SK-N-SH (cell line): ENCODE results near the gene ITGA1.

Experiments
- EP300 ChIP-seq, 2 experiments: IDR thresholded peaks; 2 replicates each; pipeline versions ENCODE4 v1.4.0 to v1.6.1; 2012; ENCODE audit warnings: borderline replicate concordance in 1 of 2, low read depth in 1 of 2, low read length in 1 of 2
- FOXM1 ChIP-seq: IDR thresholded peaks from 2 replicates; pipeline ENCODE4 v1.4.0; 2012; ENCODE audit warnings: low read depth, mild to moderate bottlenecking
- GABPA ChIP-seq: IDR thresholded peaks from 2 replicates; pipeline ENCODE4 v1.4.0; 2012; ENCODE audit warnings: low read depth, mild to moderate bottlenecking
- PBX3 ChIP-seq: IDR thresholded peaks from 2 replicates; pipeline ENCODE4; 2012
- POLR2AphosphoS5 ChIP-seq: IDR thresholded peaks from 2 replicates; pipeline ENCODE4 v1.6.1; 2012; ENCODE audit warnings: low read depth, low read length
- RXRA ChIP-seq: IDR thresholded peaks from 2 replicates; pipeline ENCODE4 v1.4.0; 2012; ENCODE audit warnings: low read depth, mild to moderate bottlenecking, borderline replicate concordance
- TF ChIP-seq, protein P1 (sequence below): fragments of 200-600 bp; sonication (generic); IDR thresholded peaks from 2 replicates; pipeline ENCODE4 v1.6.1; 2017; ENCODE audit warnings: antibody characterized with exemption, mild to moderate bottlenecking, moderate library complexity

GRCh38 chr5:52799358-52799982 lies 11.8 kb downstream of the ITGA1 start:
- TF ChIP-seq EP300 (IDR thresholded peaks at IDR 0.05; ENCODE audit: borderline replicate concordance in 1 of 2, low read depth in 1 of 2, low read length in 1 of 2): no peak
- TF ChIP-seq PBX3: no peak
- no peak for TF ChIP-seq GABPA
- TF ChIP-seq, protein P1, sequence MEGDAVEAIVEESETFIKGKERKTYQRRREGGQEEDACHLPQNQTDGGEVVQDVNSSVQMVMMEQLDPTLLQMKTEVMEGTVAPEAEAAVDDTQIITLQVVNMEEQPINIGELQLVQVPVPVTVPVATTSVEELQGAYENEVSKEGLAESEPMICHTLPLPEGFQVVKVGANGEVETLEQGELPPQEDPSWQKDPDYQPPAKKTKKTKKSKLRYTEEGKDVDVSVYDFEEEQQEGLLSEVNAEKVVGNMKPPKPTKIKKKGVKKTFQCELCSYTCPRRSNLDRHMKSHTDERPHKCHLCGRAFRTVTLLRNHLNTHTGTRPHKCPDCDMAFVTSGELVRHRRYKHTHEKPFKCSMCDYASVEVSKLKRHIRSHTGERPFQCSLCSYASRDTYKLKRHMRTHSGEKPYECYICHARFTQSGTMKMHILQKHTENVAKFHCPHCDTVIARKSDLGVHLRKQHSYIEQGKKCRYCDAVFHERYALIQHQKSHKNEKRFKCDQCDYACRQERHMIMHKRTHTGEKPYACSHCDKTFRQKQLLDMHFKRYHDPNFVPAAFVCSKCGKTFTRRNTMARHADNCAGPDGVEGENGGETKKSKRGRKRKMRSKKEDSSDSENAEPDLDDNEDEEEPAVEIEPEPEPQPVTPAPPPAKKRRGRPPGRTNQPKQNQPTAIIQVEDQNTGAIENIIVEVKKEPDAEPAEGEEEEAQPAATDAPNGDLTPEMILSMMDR: no peak
- no peak for TF ChIP-seq POLR2AphosphoS5
- no peak for TF ChIP-seq RXRA
- TF ChIP-seq FOXM1: no peak
